HFFc6 (cell line): ENCODE results near the gene ATP13A3. TPM values are rescaled to one million over a fixed set of nuclear protein-coding genes. Genes with fewer than 3 reads are reported as not detected.
"Not testable (repeated sequence)": the region's sequence is repeated elsewhere in the genome, so short reads cannot be mapped to it uniquely, and the experiment has no call there.

Source experiments
- DNase-seq: peaks from one replicate; pipeline ENCODE4 v3.0.0-alpha.2; 2018
- H3K27ac Mint-ChIP-seq: 2 replicates; pipeline ENCODE4 v1.8.0; 2020; ENCODE audit warnings: mild to moderate bottlenecking, mixed read lengths
- H3K27me3 Mint-ChIP-seq: 2 replicates; pipeline ENCODE4 v1.8.0; 2021; ENCODE audit warnings: mild to moderate bottlenecking, moderate library complexity, mixed read lengths; ENCODE audit not compliant: insufficient read depth
- H3K36me3 Mint-ChIP-seq: 2 replicates; pipeline ENCODE4 v1.8.0; 2021; ENCODE audit warnings: low read depth, mixed read lengths
- H3K4me1 Mint-ChIP-seq: 2 replicates; pipeline ENCODE4 v1.8.0; 2020; ENCODE audit warnings: low read depth, mixed read lengths
- H3K4me3 Mint-ChIP-seq: 2 replicates; pipeline ENCODE4 v1.8.0; 2020; ENCODE audit warnings: mild to moderate bottlenecking, moderate library complexity, mixed read lengths
- H3K9me3 Mint-ChIP-seq: 2 replicates; pipeline ENCODE4 v1.8.0; 2020; ENCODE audit warnings: mild to moderate bottlenecking, mixed read lengths
- total RNA-seq, 6 experiments: library from RNA; stranded (reverse); fragmentation: NEBNext Ultra II Directional; extraction: Animal tissue kit (Norgen Biotek cat#: 25700); gene quantifications; 2 replicates in 1 of 6; 3 replicates in 5 of 6; pipeline ENCODE4 v1.2.3, GENCODE V29; 2021
- TF ChIP-seq, protein P1 (sequence below): fragments of 200-600 bp; sonication (generic); IDR thresholded peaks from 2 replicates; pipeline ENCODE4 v1.5.0; 2021; ENCODE audit warnings: antibody characterized with exemption, mild to moderate bottlenecking

Gene ATP13A3
- total RNA-seq, 6 experiments from 2014 or later = 114 to 123 (median 117) TPM

DNA sequence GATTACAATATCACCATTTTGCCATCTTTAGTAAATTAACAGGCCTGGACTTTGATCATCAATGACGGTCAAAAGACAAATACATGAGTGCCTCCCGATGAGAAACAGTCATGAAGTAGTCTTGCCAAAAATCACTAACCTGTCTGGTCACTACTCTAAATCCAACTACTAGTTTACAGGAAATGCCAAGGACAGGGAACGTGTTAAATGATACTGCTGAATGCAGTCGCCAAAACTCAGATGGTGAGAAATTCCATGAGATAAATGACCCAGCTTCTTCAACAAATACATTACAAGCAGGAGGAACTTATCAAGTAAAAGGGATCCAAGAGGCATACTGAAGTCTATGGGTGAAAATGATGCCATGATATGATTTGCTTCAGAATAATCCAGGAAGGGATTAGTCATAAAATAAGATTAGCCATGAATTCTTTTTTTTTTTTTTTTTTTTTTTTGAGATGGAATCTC is 35.8 kb upstream of the ATP13A3 start:
- no peak for DNase-seq
- peaks cover 72% of the 10 kb centered on the region for H3K4me1 Mint-ChIP-seq
- H3K27ac Mint-ChIP-seq = peak overlapping the region; percentile 59
- H3K4me3 Mint-ChIP-seq = no peak overlapping the region; the same call in 1 of the 2 replicates
- H3K36me3 Mint-ChIP-seq = peaks cover 25% of the 10 kb centered on the region
- no peaks in the 10 kb centered on the region for H3K27me3 Mint-ChIP-seq
- peaks cover 5% of the 10 kb centered on the region for H3K9me3 Mint-ChIP-seq
- TF ChIP-seq, protein P1, sequence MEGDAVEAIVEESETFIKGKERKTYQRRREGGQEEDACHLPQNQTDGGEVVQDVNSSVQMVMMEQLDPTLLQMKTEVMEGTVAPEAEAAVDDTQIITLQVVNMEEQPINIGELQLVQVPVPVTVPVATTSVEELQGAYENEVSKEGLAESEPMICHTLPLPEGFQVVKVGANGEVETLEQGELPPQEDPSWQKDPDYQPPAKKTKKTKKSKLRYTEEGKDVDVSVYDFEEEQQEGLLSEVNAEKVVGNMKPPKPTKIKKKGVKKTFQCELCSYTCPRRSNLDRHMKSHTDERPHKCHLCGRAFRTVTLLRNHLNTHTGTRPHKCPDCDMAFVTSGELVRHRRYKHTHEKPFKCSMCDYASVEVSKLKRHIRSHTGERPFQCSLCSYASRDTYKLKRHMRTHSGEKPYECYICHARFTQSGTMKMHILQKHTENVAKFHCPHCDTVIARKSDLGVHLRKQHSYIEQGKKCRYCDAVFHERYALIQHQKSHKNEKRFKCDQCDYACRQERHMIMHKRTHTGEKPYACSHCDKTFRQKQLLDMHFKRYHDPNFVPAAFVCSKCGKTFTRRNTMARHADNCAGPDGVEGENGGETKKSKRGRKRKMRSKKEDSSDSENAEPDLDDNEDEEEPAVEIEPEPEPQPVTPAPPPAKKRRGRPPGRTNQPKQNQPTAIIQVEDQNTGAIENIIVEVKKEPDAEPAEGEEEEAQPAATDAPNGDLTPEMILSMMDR = no peak

DNA sequence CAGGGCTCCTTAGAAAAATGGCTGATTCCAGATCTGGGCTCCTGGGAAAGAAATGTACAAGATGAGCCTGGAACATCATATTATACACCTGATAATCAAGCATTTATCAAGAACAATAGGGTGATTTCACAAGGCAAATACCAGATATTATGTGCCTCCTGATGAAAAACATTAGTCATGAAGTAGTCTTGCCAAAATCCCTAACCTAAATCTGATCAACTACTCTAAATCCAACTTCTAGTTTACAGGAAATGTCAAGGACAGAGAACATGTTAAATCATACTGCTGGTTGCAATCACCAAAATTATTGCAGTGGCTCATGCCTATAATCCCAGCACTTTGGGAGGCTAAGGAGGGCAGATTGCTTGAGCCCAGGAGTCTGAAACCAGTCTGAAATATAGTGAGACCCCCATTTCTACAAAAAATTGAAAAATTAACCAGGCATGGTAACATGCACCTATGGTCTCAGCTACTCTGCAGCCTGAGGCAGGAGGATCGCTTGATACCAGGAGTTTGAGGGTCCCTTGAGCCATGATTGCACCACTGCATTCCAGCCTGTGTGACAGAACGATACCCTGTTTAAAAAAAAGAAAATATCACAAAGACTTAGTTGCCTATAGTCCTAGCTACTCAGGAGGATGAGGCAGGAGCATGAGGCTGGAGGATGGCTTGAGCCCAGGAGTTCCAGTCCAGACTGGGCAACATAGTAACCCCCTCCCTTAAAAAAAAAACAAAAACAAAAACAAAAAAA is 34.9 kb upstream of the ATP13A3 start:
- H3K4me3 Mint-ChIP-seq = no peak overlapping the region
- peaks cover 66% of the 10 kb centered on the region for H3K4me1 Mint-ChIP-seq
- peaks cover 25% of the 10 kb centered on the region for H3K36me3 Mint-ChIP-seq
- H3K27ac Mint-ChIP-seq = peak overlapping the region; percentile 29
- H3K27me3 Mint-ChIP-seq = no peaks in the 10 kb centered on the region
- peaks cover 5% of the 10 kb centered on the region for H3K9me3 Mint-ChIP-seq
- peak; percentile 17 for DNase-seq
- TF ChIP-seq, protein P1 = no peak

DNA sequence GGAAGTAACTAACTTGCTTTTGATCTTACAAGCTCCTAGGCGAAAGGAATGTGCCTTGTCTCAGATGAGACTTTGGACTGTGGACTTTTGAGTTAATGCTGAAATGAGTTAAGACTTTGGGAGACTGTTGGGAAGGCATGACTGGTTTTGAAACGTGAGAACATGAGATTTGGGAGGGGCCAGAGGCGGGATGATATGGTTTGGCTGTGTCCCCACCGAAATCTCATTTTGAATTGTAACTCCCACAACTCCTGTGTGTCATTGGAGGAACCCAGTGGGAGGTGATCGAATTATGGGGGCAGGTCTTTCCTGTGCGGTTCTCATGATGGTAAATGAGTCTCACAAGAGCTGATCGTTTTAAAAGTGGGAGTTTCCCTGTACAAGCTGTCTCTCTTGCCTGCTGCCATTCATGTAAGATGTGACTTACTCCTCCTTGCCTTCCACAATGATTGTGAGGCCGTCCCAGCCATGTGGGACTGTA is 33.9 kb upstream of the ATP13A3 start:
- not testable (repeated sequence) for H3K27ac Mint-ChIP-seq, H3K4me3 Mint-ChIP-seq, H3K27me3 Mint-ChIP-seq, DNase-seq, H3K9me3 Mint-ChIP-seq
- peaks cover 56% of the 10 kb centered on the region for H3K4me1 Mint-ChIP-seq
- peaks cover 17% of the 10 kb centered on the region; the same call in 1 of the 2 replicates for H3K36me3 Mint-ChIP-seq

DNA sequence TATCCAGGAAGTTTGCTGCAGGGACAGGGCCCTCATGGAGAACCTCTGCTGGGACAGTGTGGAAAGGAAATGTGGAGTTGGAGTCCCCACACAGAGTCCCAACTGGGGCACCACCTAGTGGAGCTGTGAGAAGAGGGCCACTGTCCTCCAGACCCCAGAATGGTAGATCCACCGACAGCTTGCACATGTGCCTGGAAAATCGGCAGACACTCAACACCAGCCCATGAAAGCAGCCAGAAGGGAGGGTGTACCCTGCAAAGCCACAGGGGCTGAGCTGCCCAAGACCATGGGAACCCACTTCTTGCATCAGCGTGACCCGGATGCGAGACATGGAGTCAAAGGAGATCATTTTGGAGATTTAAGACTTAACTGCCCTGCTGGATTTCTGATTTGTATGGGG is 33.4 kb upstream of the ATP13A3 start:
- not testable (repeated sequence) for H3K9me3 Mint-ChIP-seq, DNase-seq, H3K4me3 Mint-ChIP-seq, H3K27ac Mint-ChIP-seq, H3K27me3 Mint-ChIP-seq
- Mint-ChIP-seq H3K36me3 (peaks cover 17% of the 10 kb centered on the region; the same call in 1 of the 2 replicates), H3K4me1 (peaks cover 53% of the 10 kb centered on the region)

DNA sequence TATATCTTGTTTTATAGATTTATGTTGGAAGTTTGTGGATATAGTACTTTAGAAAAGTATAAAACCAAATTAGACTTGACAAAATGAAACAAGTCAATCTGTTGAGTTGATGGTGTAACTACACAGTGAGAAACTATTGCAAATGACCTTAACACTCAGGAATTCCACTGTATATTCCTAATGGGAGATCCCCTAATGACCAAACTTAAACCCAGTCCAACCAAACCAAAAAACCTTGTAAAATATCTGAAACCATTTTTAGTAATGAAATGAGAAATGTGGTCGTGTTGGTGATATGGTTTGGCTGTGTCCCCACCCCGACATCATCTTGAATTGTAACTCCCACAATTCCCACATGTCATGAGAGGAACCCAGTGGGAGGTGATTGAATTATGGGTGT is 31.9 kb upstream of the ATP13A3 start:
- TF ChIP-seq, protein P1 = no peak
- peaks cover 2% of the 10 kb centered on the region; the same call in 1 of the 2 replicates for H3K27me3 Mint-ChIP-seq
- H3K9me3 Mint-ChIP-seq = no peaks in the 10 kb centered on the region; the same call in 1 of the 2 replicates
- no peak overlapping the region for H3K27ac Mint-ChIP-seq
- H3K4me1 Mint-ChIP-seq = peaks cover 46% of the 10 kb centered on the region
- DNase-seq = no peak
- H3K4me3 Mint-ChIP-seq = no peak overlapping the region
- peaks cover 12% of the 10 kb centered on the region; the same call in 1 of the 2 replicates for H3K36me3 Mint-ChIP-seq

DNA sequence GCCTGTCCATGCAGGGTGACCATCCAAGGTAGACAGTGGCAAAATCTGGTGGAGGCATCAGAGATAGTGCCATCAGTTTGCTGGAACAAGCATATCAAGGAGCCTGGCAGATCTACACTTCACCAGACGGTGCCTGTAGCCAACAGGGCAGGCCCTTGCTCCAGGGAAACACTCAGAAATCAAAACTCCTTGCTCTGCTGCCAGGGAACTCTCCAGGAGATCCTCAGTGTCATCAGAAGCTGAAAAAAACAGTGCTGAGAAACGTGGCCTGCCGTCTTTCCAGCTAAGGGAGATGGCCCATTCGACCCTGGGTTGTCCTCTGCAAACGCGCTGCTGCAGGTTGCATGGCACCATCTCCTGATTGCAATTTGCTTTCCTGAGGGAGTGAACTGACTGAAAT is 30.5 kb upstream of the ATP13A3 start:
- H3K9me3 Mint-ChIP-seq = no peaks in the 10 kb centered on the region; the same call in 1 of the 2 replicates
- H3K27ac Mint-ChIP-seq = no peak overlapping the region
- no peak for DNase-seq

More for the DNA sequence above, 30.5 kb upstream of the ATP13A3 start:
- peaks cover 39% of the 10 kb centered on the region for H3K4me1 Mint-ChIP-seq
- TF ChIP-seq, protein P1 = no peak
- peaks cover 2% of the 10 kb centered on the region; the same call in 1 of the 2 replicates for H3K27me3 Mint-ChIP-seq
- H3K4me3 Mint-ChIP-seq = no peak overlapping the region
- H3K36me3 Mint-ChIP-seq = peaks cover 12% of the 10 kb centered on the region; the same call in 1 of the 2 replicates
